DOHH2 (cell line): ENCODE measurements around the gene CNST.
"Not testable (repeated sequence)": the region's sequence is repeated elsewhere in the genome, so short reads cannot be mapped to it uniquely, and the experiment has no call there.

Source experiments
- H3F3A ChIP-seq: fragments of 200-600 bp; sonication (generic), shearing (Covaris generic); 2 replicates; pipeline ENCODE4 v1.6.0; 2016; ENCODE audit warnings: antibody characterized with exemption, mild to moderate bottlenecking; ENCODE audit not compliant: control insufficient read depth, insufficient read depth
- H3K27ac ChIP-seq: fragments of 200-600 bp; sonication (generic); 2 replicates; pipeline ENCODE4 v1.5.1; 2014; ENCODE audit warnings: low read depth, mild to moderate bottlenecking, low read length, moderate library complexity
- H3K27me3 ChIP-seq: fragments of 200-600 bp; sonication (generic); 2 replicates; pipeline ENCODE4 v1.6.1; 2014; ENCODE audit warnings: mild to moderate bottlenecking, low read length, mixed read lengths; ENCODE audit not compliant: control insufficient read depth
- H3K36me3 ChIP-seq: fragments of 200-600 bp; sonication (generic); 2 replicates; pipeline ENCODE4 v1.6.1; 2014; ENCODE audit warnings: mild to moderate bottlenecking, low read length, moderate library complexity, mixed read lengths; ENCODE audit not compliant: control insufficient read depth
- H3K4me1 ChIP-seq: fragments of 200-600 bp; sonication (generic); 2 replicates; pipeline ENCODE4 v1.6.1; 2014; ENCODE audit warnings: mild to moderate bottlenecking, low read length, mixed read lengths; ENCODE audit not compliant: control insufficient read depth
- H3K4me2 ChIP-seq: fragments of 200-600 bp; sonication (generic); 2 replicates; pipeline ENCODE4 v1.6.0; 2014; ENCODE audit warnings: mild to moderate bottlenecking, low read length, moderate library complexity
- H3K4me3 ChIP-seq: fragments of 200-600 bp; sonication (generic); 2 replicates; pipeline ENCODE4 v1.5.1; 2014; ENCODE audit warnings: mild to moderate bottlenecking, low read length, mixed read lengths
- H3K79me2 ChIP-seq: fragments of 200-600 bp; sonication (generic); 2 replicates; pipeline ENCODE4 v1.6.1; 2014; ENCODE audit warnings: mild to moderate bottlenecking, low read length, mixed read lengths; ENCODE audit not compliant: control insufficient read depth
- H3K9me2 ChIP-seq: fragments of 200-600 bp; sonication (generic); replicated peaks from 2 replicates; pipeline ENCODE4 v1.6.1; 2014; ENCODE audit warnings: mild to moderate bottlenecking, low read length, mixed read lengths; ENCODE audit not compliant: control insufficient read depth
- H3K9me3 ChIP-seq: fragments of 200-600 bp; sonication (generic); 2 replicates; pipeline ENCODE4 v1.6.1; 2014; ENCODE audit warnings: antibody characterized with exemption, low read length, mixed read lengths; ENCODE audit not compliant: control insufficient read depth, insufficient read depth
- H4K20me1 ChIP-seq: fragments of 200-600 bp; sonication (generic); 2 replicates; pipeline ENCODE4 v1.6.0; 2014; ENCODE audit warnings: low read depth, mild to moderate bottlenecking, antibody characterized with exemption, low read length, moderate library complexity; ENCODE audit not compliant: control insufficient read depth, insufficient read depth
- EZH2phosphoT487 ChIP-seq: fragments of 200-600 bp; sonication (generic); IDR thresholded peaks from 2 replicates; pipeline ENCODE4 v1.6.1; 2017; ENCODE audit warnings: borderline replicate concordance, mild to moderate bottlenecking, antibody characterized with exemption, low read length, moderate library complexity, mixed read lengths
- TF ChIP-seq, protein P1 (sequence below): fragments of 200-600 bp; sonication (generic); IDR thresholded peaks from one replicate; pipeline ENCODE4 v1.5.1; 2014; ENCODE audit warnings: antibody characterized with exemption, mild to moderate bottlenecking, low read depth, low read length; ENCODE audit not compliant: poor library complexity, severe bottlenecking

Gene CNST

DNA sequence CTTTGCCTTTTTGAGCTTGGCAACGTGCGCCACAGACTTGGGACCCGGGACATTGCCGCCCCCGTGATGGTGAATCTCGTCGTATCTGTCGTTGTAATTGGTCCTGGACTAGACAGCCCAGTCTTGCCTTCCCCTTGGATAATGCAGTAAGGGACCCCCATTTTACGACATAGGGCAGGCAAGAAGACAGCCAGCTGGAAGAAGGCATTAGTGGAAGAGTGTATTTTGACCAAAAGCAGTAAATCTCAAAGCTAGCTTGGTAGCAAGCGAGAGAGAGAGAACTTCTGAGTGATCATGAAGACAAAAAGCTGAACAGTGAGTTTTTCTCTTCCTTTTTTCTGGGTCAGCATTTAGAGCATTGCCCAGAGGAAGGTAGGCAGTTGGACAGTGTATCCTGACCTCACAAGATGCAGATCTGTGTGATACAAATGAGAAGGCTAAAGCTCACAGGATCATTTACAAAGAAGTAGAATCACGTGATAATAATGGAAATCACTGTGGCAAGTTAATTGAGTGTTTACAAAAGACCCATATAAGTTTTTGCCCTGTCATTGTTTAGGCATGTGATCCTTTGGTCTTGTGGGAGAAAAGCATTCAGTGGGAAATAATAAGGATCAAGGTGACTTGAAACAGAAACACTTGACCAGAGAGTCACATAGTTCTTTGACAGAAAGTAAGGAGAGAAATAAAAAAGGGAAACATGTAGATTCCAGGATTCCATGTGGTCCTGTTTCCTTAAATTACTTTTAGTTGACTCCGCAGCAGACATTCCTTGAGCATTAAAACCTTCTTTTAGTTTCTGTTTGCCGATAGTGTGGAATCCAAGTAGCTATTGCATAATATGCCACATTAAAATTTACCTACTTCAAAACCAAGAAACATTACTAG, 66.3 kb downstream of the CNST start:
- no peak overlapping the region for H3K4me2 ChIP-seq
- no peak overlapping the region for H3K27ac ChIP-seq
- no peak for TF ChIP-seq EZH2phosphoT487
- TF ChIP-seq, protein P1, sequence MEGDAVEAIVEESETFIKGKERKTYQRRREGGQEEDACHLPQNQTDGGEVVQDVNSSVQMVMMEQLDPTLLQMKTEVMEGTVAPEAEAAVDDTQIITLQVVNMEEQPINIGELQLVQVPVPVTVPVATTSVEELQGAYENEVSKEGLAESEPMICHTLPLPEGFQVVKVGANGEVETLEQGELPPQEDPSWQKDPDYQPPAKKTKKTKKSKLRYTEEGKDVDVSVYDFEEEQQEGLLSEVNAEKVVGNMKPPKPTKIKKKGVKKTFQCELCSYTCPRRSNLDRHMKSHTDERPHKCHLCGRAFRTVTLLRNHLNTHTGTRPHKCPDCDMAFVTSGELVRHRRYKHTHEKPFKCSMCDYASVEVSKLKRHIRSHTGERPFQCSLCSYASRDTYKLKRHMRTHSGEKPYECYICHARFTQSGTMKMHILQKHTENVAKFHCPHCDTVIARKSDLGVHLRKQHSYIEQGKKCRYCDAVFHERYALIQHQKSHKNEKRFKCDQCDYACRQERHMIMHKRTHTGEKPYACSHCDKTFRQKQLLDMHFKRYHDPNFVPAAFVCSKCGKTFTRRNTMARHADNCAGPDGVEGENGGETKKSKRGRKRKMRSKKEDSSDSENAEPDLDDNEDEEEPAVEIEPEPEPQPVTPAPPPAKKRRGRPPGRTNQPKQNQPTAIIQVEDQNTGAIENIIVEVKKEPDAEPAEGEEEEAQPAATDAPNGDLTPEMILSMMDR = no peak

DNA sequence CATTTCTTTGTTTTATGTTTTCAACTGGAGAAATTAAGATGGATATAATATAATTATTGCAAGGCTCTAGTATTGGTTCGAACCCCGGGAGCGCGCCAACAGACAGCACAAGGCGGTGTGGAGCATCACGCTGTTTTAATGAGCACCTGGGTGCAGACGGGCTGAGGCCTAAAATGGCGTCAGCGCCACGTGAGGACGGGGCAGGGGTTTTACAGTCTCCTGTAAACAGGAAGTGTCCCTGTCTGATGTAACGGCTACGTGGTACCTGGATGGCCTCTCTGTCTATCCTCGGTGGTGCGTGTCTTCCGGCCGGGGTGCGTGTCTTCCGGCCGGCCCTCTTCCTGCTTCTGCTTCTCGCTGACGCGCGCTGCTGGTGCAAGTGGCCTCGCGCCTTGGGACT, 68.4 kb downstream of the CNST start:
- H3F3A ChIP-seq, H3K4me2 ChIP-seq, H4K20me1 ChIP-seq, H3K9me2 ChIP-seq, H3K27ac ChIP-seq, H3K27me3 ChIP-seq, H3K9me3 ChIP-seq, H3K4me3 ChIP-seq, H3K4me1 ChIP-seq: not testable (repeated sequence)
- Histone ChIP-seq H3K36me3 (peaks cover 52% of the 10 kb centered on the region), H3K79me2 (peaks cover 27% of the 10 kb centered on the region)

More for the DNA sequence above, 66.3 kb downstream of the CNST start:
- Histone ChIP-seq H4K20me1 (no peaks in the 10 kb centered on the region), H3K4me3 (no peak overlapping the region), H3K27me3 (no peaks in the 10 kb centered on the region), H3K9me2 (no peaks in the 10 kb centered on the region), H3K9me3 (no peaks in the 10 kb centered on the region), H3K36me3 (peaks cover 33% of the 10 kb centered on the region), H3F3A (0 out of 2 replicates have a peak, but pooled peaks cover 8% of the 10 kb centered on the region), H3K4me1 (peaks cover 11% of the 10 kb centered on the region), H3K79me2 (peaks cover 10% of the 10 kb centered on the region)

DNA sequence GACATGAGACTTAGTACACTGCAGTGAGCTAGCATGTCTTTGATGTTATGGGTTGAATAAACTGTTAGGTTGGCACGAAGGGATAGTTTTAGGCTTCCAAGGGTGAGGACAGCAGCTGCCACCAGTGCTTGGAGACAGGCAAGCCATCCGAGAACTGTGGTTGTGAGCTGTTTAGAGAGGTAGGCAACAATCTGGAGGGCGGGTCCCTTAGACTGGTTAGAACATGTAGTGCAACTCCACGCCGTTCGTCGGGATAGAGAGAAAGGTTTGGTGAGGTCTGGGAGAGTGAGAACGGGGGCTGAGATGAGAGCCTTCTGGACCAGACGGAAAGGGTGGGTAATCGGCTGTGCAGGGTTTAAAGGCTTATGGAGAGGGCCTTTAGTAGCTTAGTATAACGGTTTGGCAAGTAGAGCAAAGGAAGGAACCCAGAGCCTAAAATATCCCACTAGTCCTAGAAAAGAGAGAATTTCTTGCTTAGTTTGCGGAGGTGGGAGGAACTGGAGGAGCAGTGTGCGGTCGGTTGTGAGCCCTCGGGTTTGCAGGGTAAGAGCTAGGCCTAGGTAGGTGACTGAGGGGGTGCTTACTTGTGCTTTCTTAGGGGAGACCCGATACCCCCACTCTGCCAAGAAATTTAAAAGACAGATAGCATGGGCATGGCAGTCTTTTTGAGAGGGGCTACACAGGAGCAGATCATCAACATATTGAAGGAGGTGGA, 72.8 kb downstream of the CNST start:
- peaks cover 12% of the 10 kb centered on the region for H3K4me1 ChIP-seq
- peaks cover 3% of the 10 kb centered on the region; the same call in 1 of the 2 replicates for H3F3A ChIP-seq
- no peaks in the 10 kb centered on the region for H3K9me2 ChIP-seq
- no peaks in the 10 kb centered on the region for H3K9me3 ChIP-seq
- H4K20me1 ChIP-seq = no peaks in the 10 kb centered on the region
- H3K36me3 ChIP-seq = peaks cover 63% of the 10 kb centered on the region
- H3K79me2 ChIP-seq = peaks cover 30% of the 10 kb centered on the region
- no peak overlapping the region for H3K27ac ChIP-seq
- H3K27me3 ChIP-seq = no peaks in the 10 kb centered on the region
- no peak overlapping the region for H3K4me2 ChIP-seq
- no peak overlapping the region for H3K4me3 ChIP-seq
- TF ChIP-seq, protein P1 = no peak
- no peak for TF ChIP-seq EZH2phosphoT487

DNA sequence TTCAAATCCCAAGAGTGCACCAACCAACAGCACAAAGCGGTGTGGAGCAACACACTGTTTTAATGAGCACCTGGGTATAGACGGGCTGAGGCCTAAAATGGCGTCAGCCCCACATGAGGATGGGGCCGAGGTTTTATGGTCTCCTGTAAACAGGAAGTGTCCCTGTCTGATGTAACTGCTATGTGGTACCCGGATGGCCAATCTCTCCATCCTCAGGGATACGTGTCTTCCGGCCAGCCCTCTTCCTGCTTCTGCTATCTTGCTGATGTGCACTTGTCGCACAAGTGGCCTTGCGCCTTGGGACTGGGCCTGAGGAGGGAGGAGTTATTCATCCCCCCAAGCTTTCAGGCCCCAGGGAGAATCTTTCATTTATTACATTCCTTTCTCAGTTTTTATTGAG, 73.5 kb downstream of the CNST start:
- peaks cover 18% of the 10 kb centered on the region for H3K4me1 ChIP-seq
- peaks cover 62% of the 10 kb centered on the region for H3K36me3 ChIP-seq
- no peaks in the 10 kb centered on the region for H3K9me3 ChIP-seq
- no peak overlapping the region for H3K4me2 ChIP-seq
- H3K27me3 ChIP-seq = no peaks in the 10 kb centered on the region
- H3K79me2 ChIP-seq = peaks cover 30% of the 10 kb centered on the region
- no peak overlapping the region for H3K27ac ChIP-seq
- H3K9me2 ChIP-seq = no peaks in the 10 kb centered on the region
- no peak for TF ChIP-seq EZH2phosphoT487
- TF ChIP-seq, protein P1 = no peak
- no peaks in the 10 kb centered on the region for H4K20me1 ChIP-seq
- no peak overlapping the region for H3K4me3 ChIP-seq
- peaks cover 3% of the 10 kb centered on the region; the same call in 1 of the 2 replicates for H3F3A ChIP-seq
